IPS-NIHi7 (cell line): Measurements from ENCODE around the gene PURB.
"Not testable (repeated sequence)": the region's sequence is repeated elsewhere in the genome, so short reads cannot be mapped to it uniquely, and the experiment has no call there.

Source experiments
- DNase-seq: peaks from one replicate; pipeline ENCODE4 v3.0.0; 2012; ENCODE audit warnings: mixed read lengths; ENCODE audit errors: extremely low spot score

Gene PURB

DNA sequence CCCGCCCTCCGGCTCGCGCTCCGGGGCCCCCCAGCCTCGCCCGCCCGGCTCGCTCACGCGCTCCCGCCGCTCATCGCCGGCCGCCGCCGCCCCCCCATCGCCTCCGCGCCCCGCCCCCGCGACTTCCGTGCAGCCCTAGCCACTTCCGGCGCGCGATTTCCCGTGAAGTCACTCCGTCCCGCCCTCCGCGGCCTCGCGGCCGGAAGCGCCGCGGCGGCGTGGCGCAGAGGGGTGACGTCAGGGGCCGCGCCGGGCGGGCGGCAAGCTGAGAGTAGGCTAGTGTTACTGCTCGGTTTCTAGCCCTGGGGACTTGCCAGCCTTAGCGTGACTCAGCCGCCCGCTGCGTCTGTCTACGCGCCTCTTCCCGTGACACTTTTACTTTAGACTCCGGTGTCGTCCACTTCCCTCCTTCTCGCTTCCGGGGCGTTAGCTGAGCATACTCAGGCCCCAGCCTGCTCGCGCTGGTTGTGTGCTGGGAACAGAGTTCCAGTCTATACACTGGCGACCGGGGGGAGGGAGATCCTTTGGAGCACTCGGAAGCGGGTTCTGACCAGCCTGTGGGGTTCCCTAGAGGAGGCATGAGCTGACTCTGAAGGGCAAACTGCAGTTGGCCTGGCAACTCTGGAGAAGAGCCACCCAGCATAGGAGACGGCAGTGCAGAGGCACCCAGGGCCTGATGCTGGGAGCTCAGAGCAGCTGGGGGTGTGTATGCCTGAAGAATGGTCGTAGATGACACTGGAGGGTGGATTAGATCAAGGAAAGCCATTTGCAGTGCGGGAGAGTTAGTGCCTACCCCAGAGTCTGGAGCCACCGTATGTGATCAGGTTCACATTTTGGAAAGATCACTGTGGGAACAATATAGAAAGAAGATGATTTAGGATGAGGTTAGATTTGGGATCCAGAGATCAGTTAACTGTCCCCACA, at the start of gene PURB:
Gene PURB, minus strand, starts transcription at position 137 of the 924 bp plus-strand sequence. CDS start 182 bp downstream, outside the sequence.
- DNase-seq, result peak; percentile 95

GRCh38 chr7:44935016-44935415, 49.7 kb upstream of the PURB start:
- DNase-seq, result no peak

DNA sequence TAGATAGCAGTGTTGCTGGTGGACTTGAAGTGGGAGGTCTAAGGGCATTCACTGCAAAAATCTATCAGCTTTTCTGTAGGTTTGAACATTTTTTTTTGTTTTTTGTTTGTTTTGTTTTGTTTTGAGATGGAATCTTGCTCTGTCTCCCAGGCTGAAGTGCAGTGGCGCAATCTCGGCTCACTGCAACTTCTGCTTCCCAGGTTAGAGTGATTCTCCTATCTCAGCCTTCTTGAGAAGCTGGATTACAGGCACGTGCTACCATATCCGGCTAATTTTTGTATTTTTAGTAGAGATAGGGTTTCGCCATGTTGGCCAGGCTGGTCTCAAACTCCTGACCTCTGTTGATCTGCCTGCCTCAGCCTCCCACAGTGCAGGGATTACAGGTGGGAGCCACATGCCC, 49.2 kb upstream of the PURB start:
- not testable (repeated sequence) for DNase-seq

DNA sequence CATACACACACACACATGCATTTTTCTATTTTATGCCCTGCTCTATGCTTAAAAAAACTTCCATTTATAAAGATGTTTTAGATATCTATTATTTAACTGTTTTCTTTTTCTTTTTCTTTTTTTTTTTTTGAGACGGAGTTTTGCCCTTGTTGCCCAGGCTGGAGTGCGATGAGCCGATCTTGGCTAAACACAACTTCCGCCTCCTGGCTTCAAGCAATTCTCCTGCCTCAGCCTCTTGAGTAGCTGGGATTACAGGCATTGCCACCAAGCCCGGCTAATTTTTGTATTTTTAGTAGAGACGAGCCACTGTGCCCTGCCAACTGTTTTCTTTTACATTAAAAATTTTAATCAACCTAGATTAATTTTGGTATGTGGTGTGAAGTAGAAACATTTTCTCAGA, 45.6 kb upstream of the PURB start:
- no peak for DNase-seq

DNA sequence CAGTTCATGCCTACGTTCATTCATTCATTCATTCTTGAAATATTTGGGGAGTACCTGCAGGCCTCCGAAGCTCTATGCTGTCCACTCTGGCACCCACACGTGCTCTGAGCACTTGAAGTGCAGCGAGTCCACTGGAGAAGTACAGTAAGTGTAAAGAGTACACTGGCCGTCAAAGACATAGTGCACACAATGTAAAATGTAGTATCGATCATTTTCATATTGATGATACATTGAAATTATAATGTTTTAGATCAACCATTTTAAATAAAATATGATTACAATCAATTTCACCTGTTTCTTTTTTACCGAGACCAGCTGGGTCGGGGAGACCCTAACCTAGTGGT, 37.0 kb upstream of the PURB start:
- no peak for DNase-seq

DNA sequence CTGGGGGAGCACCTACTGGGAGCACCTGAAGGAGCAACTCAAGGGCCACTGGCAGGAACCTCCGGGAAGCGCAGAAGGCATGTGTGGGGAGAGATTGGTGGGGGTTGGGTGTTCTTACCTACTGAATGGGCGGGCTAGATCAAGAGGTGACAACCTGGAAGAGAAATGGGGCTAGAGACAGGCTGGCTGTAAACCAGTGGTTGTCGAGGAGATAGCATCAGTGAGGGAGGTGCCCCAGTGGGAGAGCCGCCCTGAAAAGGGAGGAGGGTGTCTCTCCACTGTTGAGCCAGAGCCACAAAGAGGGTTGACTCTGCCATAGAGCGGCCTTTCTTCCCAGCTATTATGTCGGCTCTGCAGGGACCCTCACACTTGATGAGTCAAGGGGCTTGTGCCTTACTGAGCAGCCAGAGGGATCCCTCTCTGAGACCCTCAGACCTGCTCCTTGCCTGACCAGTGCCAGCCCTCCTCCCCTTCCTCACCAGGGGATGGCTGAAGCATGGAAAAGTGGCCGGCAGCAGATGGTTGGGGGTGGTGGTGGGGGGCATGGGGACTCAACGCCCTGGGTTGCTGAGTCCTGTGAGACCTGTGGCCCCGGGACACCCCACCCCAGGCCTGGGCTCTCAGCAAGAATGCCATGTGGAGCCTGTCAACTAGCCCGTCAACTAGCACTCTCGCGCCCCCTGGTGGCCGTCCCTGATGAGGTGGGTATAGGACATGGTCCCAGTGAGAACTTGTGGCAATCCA, 36.4 kb upstream of the PURB start:
- peak; percentile 84 for DNase-seq

DNA sequence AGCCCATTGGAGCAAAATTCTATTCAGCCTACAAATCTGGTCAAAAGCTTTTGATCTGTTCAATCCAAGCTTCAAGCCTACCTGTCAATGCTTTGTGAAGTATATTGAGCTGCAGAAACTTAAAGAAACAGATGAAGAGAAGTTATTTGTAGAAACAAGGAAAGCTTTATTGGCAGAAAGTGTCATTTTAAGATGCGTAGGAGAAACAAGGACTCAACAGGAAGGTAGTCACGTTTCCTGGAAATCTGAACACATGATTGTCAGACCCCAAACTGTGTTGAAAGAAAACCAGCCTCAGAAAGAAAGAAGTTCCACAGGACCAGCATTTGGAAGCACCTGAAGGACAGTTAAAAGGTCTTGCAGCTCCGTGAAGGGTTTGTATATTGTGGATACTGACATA, 34.8 kb upstream of the PURB start:
- no peak for DNase-seq

DNA sequence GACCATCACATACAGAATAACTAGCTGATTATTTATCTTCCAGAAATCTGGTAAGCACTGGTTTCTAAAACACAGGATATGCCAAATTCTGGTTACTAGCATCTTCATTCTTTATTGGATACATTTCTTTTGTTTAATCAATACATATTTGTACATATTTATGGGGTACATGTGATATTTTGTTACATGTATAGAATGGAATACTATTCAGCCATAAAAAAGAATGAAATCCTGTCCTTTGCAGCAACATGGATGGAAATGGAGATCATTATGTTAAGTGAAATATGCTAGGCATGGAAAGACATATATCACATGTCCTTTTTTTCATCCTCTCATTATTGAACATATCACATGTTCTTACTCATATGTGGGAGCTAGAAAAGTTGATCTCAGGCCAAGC, 32.7 kb upstream of the PURB start:
- no peak for DNase-seq

GRCh38 chr7:44917465-44917864, 32.1 kb upstream of the PURB start:
- no peak for DNase-seq

- no peak for DNase-seq
Measured at GRCh38 chr7:44914992-44915607, 29.8 kb upstream of the PURB start.

GRCh38 chr7:44912775-44913347, 27.5 kb upstream of the PURB start:
- peak; percentile 31 for DNase-seq

DNA sequence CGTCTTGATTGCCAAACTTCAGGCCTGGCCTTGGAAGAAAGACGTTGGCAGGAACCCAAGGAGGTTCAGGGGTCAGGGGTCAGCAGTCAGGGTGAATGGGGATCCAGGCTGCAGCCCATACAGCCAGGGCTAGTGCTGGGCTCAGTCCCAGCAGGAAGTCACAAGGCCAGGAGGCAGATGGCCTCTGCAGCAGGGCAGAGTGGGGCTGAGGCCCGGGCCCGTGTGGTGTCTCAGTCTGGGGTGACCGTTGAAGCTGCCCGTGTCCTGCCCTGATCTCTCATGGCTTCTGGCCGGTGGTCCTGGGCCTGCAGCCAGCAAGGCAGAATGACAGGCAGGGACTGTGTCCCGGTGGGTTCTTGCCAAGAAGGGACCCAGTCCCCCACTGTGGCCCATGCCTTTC, 26.6 kb upstream of the PURB start:
- no peak for DNase-seq

DNA sequence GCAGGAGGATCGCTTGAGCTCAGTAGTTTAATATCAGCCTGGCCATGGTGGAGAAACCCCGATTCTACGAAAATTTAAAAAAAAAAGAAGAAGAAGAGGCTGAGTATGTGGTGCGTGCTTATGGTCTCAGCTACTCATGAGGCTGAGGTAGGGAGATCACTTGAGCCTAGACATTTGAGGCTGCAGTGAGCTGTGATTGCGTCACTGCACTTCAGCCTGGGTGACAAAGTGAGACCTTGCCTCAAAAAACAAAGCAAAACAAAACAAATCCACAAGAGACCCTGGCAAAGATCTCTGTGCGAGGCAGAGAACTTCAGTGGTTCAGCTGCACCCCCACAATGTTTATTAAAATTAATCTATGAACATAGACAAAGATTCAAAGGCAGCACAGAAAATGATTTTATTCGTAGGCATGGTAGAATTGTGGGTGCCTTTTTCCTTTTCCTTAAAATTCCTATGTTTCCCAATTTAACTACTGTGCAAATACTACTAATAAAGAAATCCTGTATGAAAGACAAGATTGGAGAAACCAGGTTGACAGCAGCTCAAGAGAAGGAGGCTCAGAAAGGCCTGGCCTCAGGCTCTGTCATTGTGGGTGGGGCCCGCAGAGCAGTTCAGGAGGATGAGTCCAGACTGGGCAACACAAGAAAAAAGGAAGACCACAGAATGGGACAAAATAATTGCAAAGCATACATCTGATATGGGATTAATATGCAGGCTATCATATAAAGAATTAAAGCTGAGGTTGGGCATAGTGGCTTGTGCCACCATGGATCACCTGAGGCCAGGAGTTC, 24.5 kb upstream of the PURB start:
- no peak for DNase-seq

DNA sequence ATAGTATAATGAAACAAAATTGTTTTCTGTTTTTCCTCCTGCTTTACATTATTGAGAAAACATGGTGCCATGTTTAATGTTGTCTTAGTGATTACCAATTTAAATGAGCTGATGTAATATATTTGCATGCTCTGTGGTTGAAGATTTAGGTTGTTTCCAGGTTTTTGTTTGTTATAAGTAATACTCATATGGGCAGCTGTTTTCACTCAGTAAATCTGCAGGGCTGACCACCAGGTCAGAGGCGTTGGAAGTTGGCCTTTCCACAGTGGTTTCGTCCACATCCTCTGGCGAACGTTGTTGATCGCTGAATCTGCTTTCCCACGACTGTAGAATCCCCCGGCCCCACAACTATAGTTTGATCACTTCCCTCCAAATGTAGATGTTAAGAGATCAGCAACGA, 21.6 kb upstream of the PURB start:
- DNase-seq, result no peak

DNA sequence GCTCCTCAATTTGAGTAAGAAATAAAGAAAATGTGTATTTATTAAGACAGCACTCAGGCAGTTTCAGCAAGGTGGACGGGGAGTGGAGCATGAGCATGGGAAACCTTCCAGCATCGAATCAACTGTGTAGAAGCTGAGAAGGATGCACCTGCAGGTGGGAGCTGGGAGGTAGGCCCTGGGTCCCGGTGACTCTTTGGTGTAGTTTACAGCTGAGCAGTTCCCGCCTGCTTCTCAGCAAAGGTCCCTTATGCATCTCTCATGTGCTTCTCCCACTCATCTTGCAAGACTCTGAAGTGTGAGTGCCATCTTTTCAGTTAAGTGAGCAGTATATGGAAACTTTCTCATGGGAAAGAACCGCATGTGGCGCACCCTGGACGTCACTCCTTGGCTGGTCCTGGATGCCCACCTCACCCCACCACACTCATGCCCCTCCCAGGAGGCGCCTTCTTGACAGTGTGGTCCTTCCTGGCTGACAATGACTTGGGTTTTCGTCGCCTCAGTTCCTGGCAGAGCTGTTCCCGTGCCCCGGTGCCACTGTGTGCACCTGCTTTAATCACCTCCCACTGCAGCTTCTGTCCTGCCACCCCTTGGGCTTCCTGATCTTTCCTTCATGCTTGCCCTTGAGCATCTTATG, 19.8 kb upstream of the PURB start:
- no peak for DNase-seq

DNA sequence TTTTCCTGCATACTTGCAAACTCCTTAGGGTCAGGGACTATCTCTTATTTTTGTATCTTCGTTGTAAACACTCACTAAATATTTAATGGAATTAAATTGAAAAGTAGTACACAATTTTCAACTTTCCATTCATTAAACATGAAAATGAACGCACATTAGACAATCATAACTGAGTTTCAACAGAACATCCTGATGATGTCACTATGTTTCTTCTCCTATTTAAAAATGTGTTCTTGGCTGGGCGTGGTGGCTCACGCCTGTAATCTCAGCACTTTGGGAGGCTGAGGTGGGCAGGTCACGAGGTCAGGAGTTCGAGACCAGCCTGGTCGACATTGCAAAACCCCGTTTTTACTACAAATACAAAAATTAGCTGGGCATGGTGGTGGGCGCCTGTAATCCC, 14.1 kb upstream of the PURB start:
- no peak for DNase-seq

DNA sequence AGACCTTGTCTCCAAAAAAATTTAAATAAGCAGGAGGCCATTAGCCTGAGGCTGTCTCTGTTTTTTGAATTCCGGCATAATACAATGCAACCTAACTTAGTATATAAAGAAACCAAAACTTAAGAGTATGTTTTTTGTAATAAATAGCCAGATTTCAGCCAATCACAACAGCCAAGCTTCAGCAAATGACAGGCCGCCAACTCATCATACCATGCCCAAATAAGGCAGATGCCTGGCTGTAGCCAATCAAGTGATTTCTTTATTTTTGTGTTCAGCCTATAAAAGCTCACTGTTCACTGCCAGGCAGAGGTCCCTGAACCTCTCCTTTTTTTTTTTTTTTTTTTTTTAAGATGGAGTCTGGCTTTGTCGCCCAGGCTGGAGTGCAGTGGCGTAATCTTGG, 12.7 kb upstream of the PURB start:
- DNase-seq, result no peak

- DNase-seq, result no peak
Measured at GRCh38 chr7:44897309-44897708, 12.0 kb upstream of the PURB start.

DNA sequence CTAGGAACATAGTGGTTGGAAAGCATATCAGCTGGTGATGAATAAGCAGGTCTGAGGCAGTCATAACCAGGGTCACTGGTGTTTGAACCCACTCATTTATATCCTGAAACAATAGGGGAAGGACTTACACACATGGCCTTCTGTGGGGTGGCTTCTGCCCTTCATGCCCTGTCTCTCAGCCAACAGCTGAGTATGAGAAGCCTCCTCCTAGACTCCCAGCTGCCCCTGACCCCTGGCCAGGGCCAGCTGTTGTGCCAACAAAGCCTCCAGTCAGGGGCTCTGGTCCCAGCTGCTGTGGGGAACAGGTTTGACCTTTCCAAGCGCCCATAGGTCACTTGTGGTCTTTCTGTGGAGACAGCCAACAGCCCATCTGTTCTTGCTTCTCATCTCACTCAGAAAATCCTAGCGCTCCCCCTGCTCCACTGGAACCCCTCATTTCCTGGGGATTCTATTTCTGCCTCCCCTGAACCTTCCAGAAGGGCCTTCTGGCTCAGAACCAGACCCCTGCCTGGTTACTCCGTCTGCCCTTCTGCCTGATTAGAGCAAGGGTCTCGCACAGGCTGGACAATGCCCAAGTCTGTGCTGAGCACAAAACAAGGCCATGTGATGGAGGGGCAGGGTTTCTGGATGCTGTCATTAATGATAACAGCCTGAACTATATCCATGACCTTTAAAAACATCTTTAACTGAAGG, 9.7 kb upstream of the PURB start:
- DNase-seq, result no peak

- DNase-seq, result no peak
Measured at GRCh38 chr7:44893710-44894234, 8.4 kb upstream of the PURB start.
